Uterus (tissue), 4 donors: ENCODE measurements around the gene SEMA6B. TPM values are rescaled to one million over a fixed set of nuclear protein-coding genes. Genes with fewer than 3 reads are reported as not detected.

Source experiments
- DNase-seq, 2 donors: peaks; one replicate each; pipeline ENCODE4 v3.0.0-alpha.2; 2019 to 2020
- H3K27ac ChIP-seq, 2 donors: fragments of 200-600 bp; sonication (generic); 1 replicate in 1 of 2; 2 replicates in 1 of 2; pipeline ENCODE4 v1.5.1; 2016 to 2018
- H3K27me3 ChIP-seq, 2 donors: fragments of 200-600 bp; sonication (generic); one replicate each; pipeline ENCODE4 v1.5.1; 2018 to 2019; ENCODE audit warnings: control low read depth in 1 of 2
- H3K36me3 ChIP-seq, 2 donors: fragments of 200-600 bp; sonication (generic); one replicate each; pipeline ENCODE4 v1.5.1; 2019; ENCODE audit warnings: control low read depth in 1 of 2
- H3K4me1 ChIP-seq, 2 donors: fragments of 200-600 bp; sonication (generic); one replicate each; pipeline ENCODE4 v1.5.1; 2018 to 2019; ENCODE audit warnings: control low read depth in 1 of 2
- H3K4me3 ChIP-seq, 2 donors: fragments of 200-600 bp; sonication (generic); 1 replicate in 1 of 2; 2 replicates in 1 of 2; pipeline ENCODE4 v1.5.1; 2018 to 2019; ENCODE audit warnings: mild to moderate bottlenecking in 1 of 2
- H3K9me3 ChIP-seq, 2 donors: fragments of 200-600 bp; sonication (generic); one replicate each; pipeline ENCODE4 v1.5.1; 2019; ENCODE audit warnings: control low read depth in 1 of 2
- POLR2A ChIP-seq, 2 donors: fragments of 450-650 bp; IDR thresholded peaks; one replicate each; pipeline ENCODE4 v1.6.1; 2016; ENCODE audit warnings: antibody characterized with exemption in 2 of 2, mild to moderate bottlenecking in 1 of 2, moderate library complexity in 1 of 2
- intact Hi-C: fragments of 100-400 bp; cut with DNase I; formaldehyde crosslinking; loops from one replicate; pipeline ENCODE4 v1.15.1; 2023; ENCODE audit warnings: low total_unique reads
- total RNA-seq, 4 donors: library from RNA; depleted of rRNA in 3 of 4; stranded (reverse); fragments of >200 nt in 3 of 4; gene quantifications; one replicate each; pipeline versions ENCODE4 v1.1.0 to v1.2.4, GENCODE V29; 2014 to 2023
- TF ChIP-seq, protein P1 (sequence below), 4 experiments: fragments of 200-600 bp in 2 of 4; fragments of 450-650 bp in 2 of 4; sonication (generic) in 2 of 4; IDR thresholded peaks; one replicate each; pipeline ENCODE4 v1.5.1; 2016 to 2019; ENCODE audit warnings: antibody characterized with exemption in 4 of 4, mild to moderate bottlenecking in 2 of 4, moderate library complexity in 1 of 4
- donor health status: DM: yes; HTN: yes; CAD: no.

SEMA6B gene
- total RNA-seq, 4 donors from 2014 or later, result 1.8 to 48.1 (median 5.5) TPM

DNA sequence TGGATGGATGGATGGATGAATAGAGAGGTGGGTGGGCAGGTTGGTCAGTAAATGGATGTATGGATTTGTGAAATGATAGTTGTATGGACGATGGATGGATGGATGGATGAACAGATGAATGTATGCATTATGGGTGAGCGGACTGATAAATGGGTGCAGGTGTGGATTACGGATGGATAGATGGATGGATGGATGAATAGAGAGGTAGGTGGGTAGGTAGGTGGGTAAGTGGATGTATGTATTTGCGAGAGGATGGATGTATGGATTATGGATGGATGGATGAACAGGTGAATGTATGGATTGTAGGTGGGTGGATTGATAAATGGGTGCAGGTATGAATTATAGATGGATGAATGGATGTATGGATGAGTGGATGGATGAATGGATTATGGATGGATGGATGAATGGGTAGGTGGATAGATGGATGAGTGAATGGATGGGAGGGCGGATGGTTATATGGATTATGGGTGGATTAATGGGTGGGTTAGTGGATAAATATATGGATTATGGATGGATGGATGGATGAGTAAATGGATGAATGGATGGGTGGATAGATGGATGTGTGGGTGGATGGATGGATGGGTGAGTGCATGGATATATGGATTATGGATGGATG is 42.8 kb upstream of the SEMA6B start:
- Histone ChIP-seq H3K36me3 (no peaks in the 10 kb centered on the region), H3K4me1 (peaks cover 0 to 4% of the 10 kb centered on the region in 2 donors), H3K4me3 (no peak overlapping the region), H3K27me3 (peaks cover 6 to 16% of the 10 kb centered on the region in 2 donors), H3K27ac (no peak overlapping the region), H3K9me3 (no peaks in the 10 kb centered on the region)
- DNase-seq, result no peak
- TF ChIP-seq POLR2A (IDR thresholded peaks at IDR 0.05), result no peak
- TF ChIP-seq, protein P1, sequence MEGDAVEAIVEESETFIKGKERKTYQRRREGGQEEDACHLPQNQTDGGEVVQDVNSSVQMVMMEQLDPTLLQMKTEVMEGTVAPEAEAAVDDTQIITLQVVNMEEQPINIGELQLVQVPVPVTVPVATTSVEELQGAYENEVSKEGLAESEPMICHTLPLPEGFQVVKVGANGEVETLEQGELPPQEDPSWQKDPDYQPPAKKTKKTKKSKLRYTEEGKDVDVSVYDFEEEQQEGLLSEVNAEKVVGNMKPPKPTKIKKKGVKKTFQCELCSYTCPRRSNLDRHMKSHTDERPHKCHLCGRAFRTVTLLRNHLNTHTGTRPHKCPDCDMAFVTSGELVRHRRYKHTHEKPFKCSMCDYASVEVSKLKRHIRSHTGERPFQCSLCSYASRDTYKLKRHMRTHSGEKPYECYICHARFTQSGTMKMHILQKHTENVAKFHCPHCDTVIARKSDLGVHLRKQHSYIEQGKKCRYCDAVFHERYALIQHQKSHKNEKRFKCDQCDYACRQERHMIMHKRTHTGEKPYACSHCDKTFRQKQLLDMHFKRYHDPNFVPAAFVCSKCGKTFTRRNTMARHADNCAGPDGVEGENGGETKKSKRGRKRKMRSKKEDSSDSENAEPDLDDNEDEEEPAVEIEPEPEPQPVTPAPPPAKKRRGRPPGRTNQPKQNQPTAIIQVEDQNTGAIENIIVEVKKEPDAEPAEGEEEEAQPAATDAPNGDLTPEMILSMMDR (IDR thresholded peaks at IDR 0.05), result no peak
- intact Hi-C loops, result no loop called here

DNA sequence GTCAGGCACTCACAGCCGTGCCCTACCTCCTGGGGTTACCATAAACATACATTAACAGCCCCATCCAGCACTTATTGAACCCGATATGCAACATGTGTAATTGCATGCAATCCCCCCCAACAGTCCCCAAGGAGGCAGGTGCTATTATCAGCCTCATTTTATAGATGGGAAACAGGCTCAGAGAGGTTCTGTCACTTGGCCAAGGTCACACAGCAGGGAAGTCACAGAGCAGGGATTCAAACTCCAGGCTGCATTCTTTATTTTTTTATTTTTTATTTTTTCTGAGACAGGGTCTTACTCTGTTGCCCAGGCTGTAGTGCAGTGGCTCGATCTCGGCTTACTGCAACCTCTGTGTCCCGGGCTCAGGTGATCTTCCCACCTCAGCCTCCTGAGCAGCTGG is 41.4 kb upstream of the SEMA6B start:
- TF ChIP-seq, protein P1 (IDR thresholded peaks at IDR 0.05), result no peak
- TF ChIP-seq POLR2A (IDR thresholded peaks at IDR 0.05), result no peak
- no peak for DNase-seq
- Histone ChIP-seq H3K27ac (no peak overlapping the region), H3K9me3 (no peaks in the 10 kb centered on the region), H3K4me3 (no peak overlapping the region), H3K36me3 (no peaks in the 10 kb centered on the region), H3K4me1 (no peaks in the 10 kb centered on the region), H3K27me3 (peaks cover 6 to 25% of the 10 kb centered on the region in 2 donors)
- intact Hi-C loops, result no loop called here

DNA sequence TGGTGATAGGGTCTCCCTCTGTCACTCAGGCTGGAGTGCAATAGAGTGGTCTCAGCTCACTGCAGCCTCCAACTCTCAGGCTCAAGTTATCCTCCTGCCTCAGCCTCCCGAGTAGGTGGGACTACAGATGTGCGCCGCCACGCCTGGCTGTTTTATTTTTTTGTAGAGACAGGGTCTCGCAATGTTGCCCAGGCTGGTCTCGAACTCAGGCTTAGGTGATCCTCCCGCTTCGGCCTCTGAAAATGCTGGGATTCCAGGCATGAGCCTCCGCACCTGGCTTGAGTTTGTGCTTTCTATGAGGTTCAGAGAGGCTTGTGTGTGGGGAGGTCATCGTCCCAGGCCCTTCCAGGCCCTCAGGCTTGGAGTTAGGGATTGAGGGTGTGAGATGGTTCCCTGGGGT is 40.6 kb upstream of the SEMA6B start:
- no peaks in the 10 kb centered on the region for H3K4me1 ChIP-seq
- H3K27me3 ChIP-seq, result peaks cover 6 to 25% of the 10 kb centered on the region in 2 donors
- no peaks in the 10 kb centered on the region for H3K36me3 ChIP-seq

DNA sequence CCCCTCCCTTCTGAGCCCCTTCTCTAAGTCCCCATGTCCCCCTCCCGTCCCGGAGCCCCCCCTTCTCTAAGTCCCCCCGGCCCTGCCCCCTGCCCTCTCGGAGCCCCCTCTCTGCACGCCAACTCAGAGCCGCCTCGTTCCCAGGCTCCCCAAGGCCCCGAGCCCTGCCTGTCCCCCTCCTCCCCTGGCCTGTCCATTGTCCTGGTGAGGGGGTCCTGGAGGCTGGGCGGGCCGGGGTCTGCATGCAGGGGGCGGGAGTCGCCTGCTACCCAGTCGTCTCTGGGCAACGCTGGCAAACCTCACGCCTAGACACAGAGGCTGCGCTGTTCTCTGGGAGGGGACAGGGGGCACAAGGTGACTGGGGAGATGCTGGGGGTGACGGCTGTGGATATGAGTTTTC is 39.2 kb upstream of the SEMA6B start:
- Histone ChIP-seq H3K4me3 (no peak overlapping the region), H3K4me1 (no peaks in the 10 kb centered on the region), H3K27ac (no peak overlapping the region), H3K9me3 (no peaks in the 10 kb centered on the region), H3K36me3 (no peaks in the 10 kb centered on the region), H3K27me3 (peaks cover 6 to 25% of the 10 kb centered on the region in 2 donors)
- no peak for TF ChIP-seq POLR2A (IDR thresholded peaks at IDR 0.05)
- TF ChIP-seq, protein P1 (IDR thresholded peaks at IDR 0.05), result no peak
- no peak for DNase-seq
- intact Hi-C loops, result no loop called here

More for the DNA sequence above, 40.6 kb upstream of the SEMA6B start:
- Histone ChIP-seq H3K9me3 (no peaks in the 10 kb centered on the region), H3K4me3 (no peak overlapping the region), H3K27ac (no peak overlapping the region)
- TF ChIP-seq, protein P1 (IDR thresholded peaks at IDR 0.05), result no peak
- no peak for TF ChIP-seq POLR2A (IDR thresholded peaks at IDR 0.05)
- intact Hi-C loops, result no loop called here
- DNase-seq, result no peak

DNA sequence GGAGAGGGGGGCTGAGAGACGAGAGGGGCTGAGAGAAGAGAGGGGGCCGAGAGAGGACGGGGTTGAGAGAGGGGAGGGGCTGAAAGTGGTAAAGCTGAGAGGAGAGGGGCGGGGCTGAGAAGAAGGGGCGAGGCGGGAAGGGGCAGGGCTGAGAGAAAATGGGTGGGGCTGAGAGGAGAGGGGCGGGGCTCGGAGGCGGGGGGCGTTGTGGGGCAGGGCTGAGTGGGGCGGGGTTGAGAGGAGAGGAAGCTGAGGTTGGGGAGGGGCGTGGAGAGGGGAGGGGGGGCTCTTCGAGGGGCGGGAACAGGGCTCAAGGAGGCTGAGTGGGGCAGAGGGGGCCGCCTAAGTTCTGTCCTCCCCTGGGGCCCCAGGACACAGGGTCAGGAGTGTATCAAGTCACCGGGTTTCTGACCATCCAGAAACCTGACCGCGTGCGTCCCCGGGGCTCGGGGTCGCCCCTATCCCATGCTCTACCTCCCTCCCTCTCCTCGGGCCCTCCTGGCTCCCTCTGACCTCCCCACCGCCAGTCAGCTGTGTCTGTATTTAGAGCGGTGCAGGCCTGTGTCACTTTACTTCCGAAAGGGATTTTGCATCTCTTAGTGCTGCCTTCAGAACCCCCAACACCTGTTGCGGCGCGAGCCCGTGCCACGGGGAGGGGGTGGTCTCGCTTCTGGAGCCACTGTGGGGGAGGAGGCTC is 38.6 kb upstream of the SEMA6B start:
- Histone ChIP-seq H3K9me3 (no peaks in the 10 kb centered on the region), H3K4me1 (no peaks in the 10 kb centered on the region), H3K27me3 (peaks cover 6 to 25% of the 10 kb centered on the region in 2 donors), H3K36me3 (no peaks in the 10 kb centered on the region), H3K27ac (no peak overlapping the region), H3K4me3 (no peak overlapping the region)
- DNase-seq, result peak in 1 of 2 donors; percentile 33
- TF ChIP-seq POLR2A (IDR thresholded peaks at IDR 0.05), result no peak
- TF ChIP-seq, protein P1 (IDR thresholded peaks at IDR 0.05), result no peak
- intact Hi-C loops, result no loop called here
